Measurements from ENCODE around the gene RESP18.

Gene RESP18

GRCh38 chr2:219332542-219332941 is at the start of gene RESP18:
Gene RESP18 (minus strand): TSS chr2:219332744.
- FAIRE-seq (no peak), DNase-seq (ENCODE audit: insufficient read length, low spot score) (no peak)

GRCh38 chr2:219381448-219381847 is 48.9 kb upstream of the RESP18 start:
- DNase-seq (ENCODE audit: insufficient read length, low spot score) = no peak

GRCh38 chr2:219380926-219381325 is 48.4 kb upstream of the RESP18 start:
- FAIRE-seq = no peak
- no peak for DNase-seq (ENCODE audit: insufficient read length, low spot score)

More at GRCh38 chr2:219381448-219381847, 48.9 kb upstream of the RESP18 start:
- no peak for FAIRE-seq

- FAIRE-seq (no peak), DNase-seq (ENCODE audit: insufficient read length, low spot score) (no peak)
These were observed 45.8 kb upstream of the RESP18 start for GRCh38 chr2:219378163-219378851.

- no peak for DNase-seq (ENCODE audit: insufficient read length, low spot score)
- FAIRE-seq = no peak
These were observed 36.9 kb upstream of the RESP18 start for GRCh38 chr2:219369447-219369861.

GRCh38 chr2:219368690-219369191 is 36.2 kb upstream of the RESP18 start:
- FAIRE-seq (no peak), DNase-seq (ENCODE audit: insufficient read length, low spot score) (no peak)

- FAIRE-seq = peak; percentile 66
- peak; percentile 40 for DNase-seq (ENCODE audit: insufficient read length, low spot score)
These were observed 30.1 kb upstream of the RESP18 start for GRCh38 chr2:219362524-219363164.

GRCh38 chr2:219362072-219362471 is 29.5 kb upstream of the RESP18 start:
- DNase-seq (ENCODE audit: insufficient read length, low spot score) (no peak), FAIRE-seq (no peak)

- FAIRE-seq (no peak), DNase-seq (ENCODE audit: insufficient read length, low spot score) (no peak)
These were observed 25.9 kb upstream of the RESP18 start for GRCh38 chr2:219358170-219359075.

GRCh38 chr2:219356834-219357233 is 24.3 kb upstream of the RESP18 start:
- DNase-seq (ENCODE audit: insufficient read length, low spot score) (no peak), FAIRE-seq (no peak)

- DNase-seq (ENCODE audit: insufficient read length, low spot score) (no peak), FAIRE-seq (no peak)
These were observed 22.0 kb upstream of the RESP18 start for GRCh38 chr2:219354582-219354981.

- FAIRE-seq (no peak), DNase-seq (ENCODE audit: insufficient read length, low spot score) (no peak)
These were observed 20.6 kb upstream of the RESP18 start for GRCh38 chr2:219353129-219353528.

- FAIRE-seq = peak; percentile 77
- peak; percentile 52 for DNase-seq (ENCODE audit: insufficient read length, low spot score)
These were observed 20.0 kb upstream of the RESP18 start for GRCh38 chr2:219352448-219353023.

GRCh38 chr2:219350710-219351221 is 18.2 kb upstream of the RESP18 start:
- no peak for FAIRE-seq
- no peak for DNase-seq (ENCODE audit: insufficient read length, low spot score)

- DNase-seq (ENCODE audit: insufficient read length, low spot score) (no peak), FAIRE-seq (no peak)
These were observed 17.7 kb upstream of the RESP18 start for GRCh38 chr2:219350215-219350614.

GRCh38 chr2:219344751-219345430 is 12.3 kb upstream of the RESP18 start:
- no peak for FAIRE-seq
- DNase-seq (ENCODE audit: insufficient read length, low spot score) = no peak

- DNase-seq (ENCODE audit: insufficient read length, low spot score) (no peak), FAIRE-seq (no peak)
These were observed 2.8 kb upstream of the RESP18 start for GRCh38 chr2:219335373-219335786.

GRCh38 chr2:219334076-219334475 is 1.5 kb upstream of the RESP18 start:
- no peak for FAIRE-seq

GRCh38 chr2:219331560-219332213 is 857 bp downstream of the RESP18 start:
- DNase-seq (ENCODE audit: insufficient read length, low spot score) (no peak), FAIRE-seq (no peak)

More at GRCh38 chr2:219334076-219334475, 1.5 kb upstream of the RESP18 start:
- no peak for DNase-seq (ENCODE audit: insufficient read length, low spot score)
